BJ (cell line): Measurements from ENCODE around the gene SYNPO. TPM values are rescaled to one million over a fixed set of nuclear protein-coding genes. Genes with fewer than 3 reads are reported as not detected.

Source experiments
- CTCF ChIA-PET: fragments of 350-600 bp; formaldehyde crosslinking; extraction: SDS; loops from one replicate; lab custom pipeline; 2021; ENCODE audit warnings: antibody characterized with exemption, inconsistent platforms; lab: Yijun Ruan, JAX
- POLR2A ChIA-PET: fragments of 300-600 bp; sonication (Branson Sonifier 250); formaldehyde crosslinking; extraction: SDS; loops from one replicate; lab custom pipeline; 2021; ENCODE audit warnings: antibody characterized with exemption; lab: Charles Lee
- DNase-seq: peaks from one replicate; pipeline ENCODE4 v3.0.0-alpha.2; 2011; ENCODE audit warnings: low read depth
- H3K27me3 ChIP-seq: 2 replicates; pipeline ENCODE4 v1.6.0; 2011; ENCODE audit warnings: low read length; ENCODE audit not compliant: control insufficient read depth, insufficient read depth
- H3K36me3 ChIP-seq: 2 replicates; pipeline ENCODE4 v1.5.1; 2011; ENCODE audit warnings: low read length; ENCODE audit not compliant: control insufficient read depth, insufficient read depth
- H3K4me3 ChIP-seq: 2 replicates; pipeline ENCODE4 v1.5.1; 2011; ENCODE audit warnings: low read depth, mild to moderate bottlenecking, control low read depth, low read length
- CTCF ChIP-seq: IDR thresholded peaks from 2 replicates; pipeline ENCODE4 v1.5.1; 2011; ENCODE audit warnings: low read depth, mild to moderate bottlenecking, control low read depth, inconsistent platforms, low read length, moderate library complexity; ENCODE audit not compliant: insufficient read depth
- polyA plus RNA-seq: library from polyadenylated mRNA; depleted of rRNA; stranded (reverse); fragments of >200 nt; gene quantifications from 2 replicates; pipeline ENCODE4 v1.2.3, GENCODE V29; 2011

Gene SYNPO
- polyA plus RNA-seq, 1 experiment: 8.4 TPM

- ChIA-PET CTCF (no interaction called here), POLR2A (no interaction called here)
- TF ChIP-seq CTCF: no peak
- H3K4me3 ChIP-seq: no peak overlapping the region
- no peaks in the 10 kb centered on the region; the same call in 1 of the 2 replicates for H3K27me3 ChIP-seq
- no peak for DNase-seq
- H3K36me3 ChIP-seq: no peaks in the 10 kb centered on the region
Observed at GRCh38 chr5:150606476-150606875, 34.0 kb upstream of the SYNPO start.

- ChIA-PET CTCF (interaction anchor here (1.1 kb wide), 1 partner anchor 19 kb away, joined by 3 read pairs; no protein-coding TSS in a partner anchor), POLR2A (no interaction called here)
- Histone ChIP-seq H3K4me3 (no peak overlapping the region), H3K36me3 (no peaks in the 10 kb centered on the region), H3K27me3 (no peaks in the 10 kb centered on the region; the same call in 1 of the 2 replicates)
- no peak for DNase-seq
- TF ChIP-seq CTCF: no peak
Observed at GRCh38 chr5:150607105-150607504, 33.4 kb upstream of the SYNPO start.

- CTCF ChIA-PET: interaction anchor here (0.6 to 1.1 kb wide), 3 partner anchors 18 to 1314 kb away, joined by 3 to 5 read pairs (median 3); no protein-coding TSS in a partner anchor
Observed at GRCh38 chr5:150607991-150608390, 32.5 kb upstream of the SYNPO start.

GRCh38 chr5:150608991-150609390 is 31.5 kb upstream of the SYNPO start:
- no peak for TF ChIP-seq CTCF
- no peak for DNase-seq
- ChIA-PET POLR2A (no interaction called here), CTCF (no interaction called here)
- H3K36me3 ChIP-seq: no peaks in the 10 kb centered on the region
- no peak overlapping the region for H3K4me3 ChIP-seq
- H3K27me3 ChIP-seq: no peaks in the 10 kb centered on the region; the same call in none of the 2 replicates

More at GRCh38 chr5:150607991-150608390, 32.5 kb upstream of the SYNPO start:
- TF ChIP-seq CTCF: no peak
- POLR2A ChIA-PET: no interaction called here
- H3K27me3 ChIP-seq: no peaks in the 10 kb centered on the region; the same call in 1 of the 2 replicates
- no peak for DNase-seq
- no peaks in the 10 kb centered on the region for H3K36me3 ChIP-seq
- H3K4me3 ChIP-seq: no peak overlapping the region

- ChIA-PET POLR2A (no interaction called here), CTCF (no interaction called here)
- no peaks in the 10 kb centered on the region; the same call in none of the 2 replicates for H3K27me3 ChIP-seq
- no peak overlapping the region for H3K4me3 ChIP-seq
- no peak for TF ChIP-seq CTCF
- DNase-seq: no peak
- no peaks in the 10 kb centered on the region for H3K36me3 ChIP-seq
Observed at GRCh38 chr5:150609843-150610584, 30.4 kb upstream of the SYNPO start.
